ENCODE results near the gene RASAL1. TPM values are rescaled to one million over a fixed set of nuclear protein-coding genes. Genes with fewer than 3 reads are reported as not detected.

RASAL1 gene
- polyA plus RNA-seq, 3 donors, result not detected

- Histone ChIP-seq H3K4me3 (replicated peaks in 1 of 3; ENCODE audit: low read depth in 2 of 3, low read length in 3 of 3) (peak overlapping the region in 1 of 3 experiments; percentile 5), H3K36me3 (replicated peaks in 1 of 2; ENCODE audit: control insufficient read depth in 1 of 2, insufficient read depth in 2 of 2, low read length in 2 of 2) (no peaks in the 10 kb centered on the region), H3K4me1 (ENCODE audit: control insufficient read depth in 1 of 2, insufficient read depth in 2 of 2, low read length in 2 of 2) (peaks cover 8 to 13% of the 10 kb centered on the region in 2 donors), H3K79me2 (ENCODE audit: insufficient read depth, low read length) (no peaks in the 10 kb centered on the region), H3K9ac (ENCODE audit: insufficient read depth, low read length, poor library complexity, severe bottlenecking) (no peak overlapping the region), H3K27ac (ENCODE audit: low read depth in 1 of 2, low read length in 2 of 2) (no peak overlapping the region), H3K4me2 (replicated peaks; ENCODE audit: extremely low read depth, low read length, poor library complexity, severe bottlenecking) (peak overlapping the region; percentile 33), H3K27me3 (ENCODE audit: control insufficient read depth in 2 of 2, insufficient read depth in 2 of 2, low read length in 2 of 2) (peaks cover 0 to 25% of the 10 kb centered on the region in 2 donors), H3K9me3 (replicated peaks in 1 of 2; ENCODE audit: control insufficient read depth in 1 of 2, insufficient read depth in 1 of 2, low read length in 2 of 2) (no peaks in the 10 kb centered on the region), H4K20me1 (ENCODE audit: insufficient read depth, low read length) (no peaks in the 10 kb centered on the region), H2AFZ (ENCODE audit: insufficient read depth, low read depth, low read length, poor library complexity, severe bottlenecking) (no peak overlapping the region)
- TF ChIP-seq, protein P1, sequence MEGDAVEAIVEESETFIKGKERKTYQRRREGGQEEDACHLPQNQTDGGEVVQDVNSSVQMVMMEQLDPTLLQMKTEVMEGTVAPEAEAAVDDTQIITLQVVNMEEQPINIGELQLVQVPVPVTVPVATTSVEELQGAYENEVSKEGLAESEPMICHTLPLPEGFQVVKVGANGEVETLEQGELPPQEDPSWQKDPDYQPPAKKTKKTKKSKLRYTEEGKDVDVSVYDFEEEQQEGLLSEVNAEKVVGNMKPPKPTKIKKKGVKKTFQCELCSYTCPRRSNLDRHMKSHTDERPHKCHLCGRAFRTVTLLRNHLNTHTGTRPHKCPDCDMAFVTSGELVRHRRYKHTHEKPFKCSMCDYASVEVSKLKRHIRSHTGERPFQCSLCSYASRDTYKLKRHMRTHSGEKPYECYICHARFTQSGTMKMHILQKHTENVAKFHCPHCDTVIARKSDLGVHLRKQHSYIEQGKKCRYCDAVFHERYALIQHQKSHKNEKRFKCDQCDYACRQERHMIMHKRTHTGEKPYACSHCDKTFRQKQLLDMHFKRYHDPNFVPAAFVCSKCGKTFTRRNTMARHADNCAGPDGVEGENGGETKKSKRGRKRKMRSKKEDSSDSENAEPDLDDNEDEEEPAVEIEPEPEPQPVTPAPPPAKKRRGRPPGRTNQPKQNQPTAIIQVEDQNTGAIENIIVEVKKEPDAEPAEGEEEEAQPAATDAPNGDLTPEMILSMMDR (IDR thresholded peaks at IDR 0.05), result no peak
- H3K27ac Mint-ChIP-seq, result peak overlapping the region in 3 of 7 donors; percentile 46 to 75 (median 72)
- no peaks in the 10 kb centered on the region for H3K36me3 Mint-ChIP-seq
- peak; percentile 25 to 33 (median 27) for DNase-seq
- peaks cover 0 to 6% (median 0%) of the 10 kb centered on the region in 7 donors for H3K9me3 Mint-ChIP-seq
- 63% methylated on average over 4 of the region's 21 CpGs for WGBS (ENCODE audit: insufficient coverage)
- peaks cover 23 to 46% (median 25%) of the 10 kb centered on the region in 3 donors for H3K27me3 Mint-ChIP-seq (ENCODE audit: low read depth in 3 of 3)
- intact Hi-C loops (cut with micrococcal nuclease), result no loop called here
- peak overlapping the region; percentile 67 to 70 for H3K4me3 Mint-ChIP-seq
- H3K4me1 Mint-ChIP-seq, result peaks cover 16% of the 10 kb centered on the region
These were observed 798 bp upstream of the RASAL1 start for GRCh38 chr12:113136128-113136989.

DNA sequence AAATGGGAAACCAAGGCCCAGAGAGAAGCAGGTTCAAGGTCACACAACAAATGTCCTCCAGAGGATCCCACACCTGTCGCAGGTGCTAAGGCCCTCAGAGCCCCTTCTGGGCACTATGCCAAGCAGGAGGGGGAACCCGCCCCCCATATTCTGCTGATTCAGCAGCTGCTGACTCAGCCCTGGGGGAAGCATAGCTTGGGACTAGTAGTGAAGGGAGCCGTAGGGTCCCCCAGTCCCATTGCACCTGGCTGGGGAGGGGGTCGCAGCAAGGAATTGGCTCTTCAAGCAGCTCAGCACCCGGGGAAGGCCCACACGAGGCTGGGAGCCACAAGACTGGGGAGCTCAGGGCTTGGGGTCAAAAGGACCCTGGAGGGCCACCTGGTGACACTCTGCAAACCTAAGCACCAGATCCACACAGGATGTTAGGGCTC, 1.0 kb downstream of the RASAL1 start:
- peak overlapping the region in 2 of 7 donors; percentile 40 for H3K27ac Mint-ChIP-seq

More for the DNA sequence above, 1.0 kb downstream of the RASAL1 start:
- no peaks in the 10 kb centered on the region for H3K9me3 ChIP-seq (replicated peaks in 1 of 2; ENCODE audit: control insufficient read depth in 1 of 2, insufficient read depth in 1 of 2, low read length in 2 of 2)
- H3K4me3 Mint-ChIP-seq, result no peak overlapping the region
- WGBS (ENCODE audit: insufficient coverage), result 77% methylated on average over 6 of the region's 6 CpGs
- H3K27ac ChIP-seq (ENCODE audit: low read depth in 1 of 2, low read length in 2 of 2), result no peak overlapping the region
- peaks cover 0 to 6% (median 0%) of the 10 kb centered on the region in 7 donors for H3K9me3 Mint-ChIP-seq
- H3K36me3 Mint-ChIP-seq, result no peaks in the 10 kb centered on the region
- DNase-seq, result no peak
- peaks cover 16% of the 10 kb centered on the region for H3K4me1 Mint-ChIP-seq
- H3K27me3 ChIP-seq (ENCODE audit: control insufficient read depth in 2 of 2, insufficient read depth in 2 of 2, low read length in 2 of 2), result peaks cover 0 to 25% of the 10 kb centered on the region in 2 donors
- H3K36me3 ChIP-seq (replicated peaks in 1 of 2; ENCODE audit: control insufficient read depth in 1 of 2, insufficient read depth in 2 of 2, low read length in 2 of 2), result no peaks in the 10 kb centered on the region
- H3K4me2 ChIP-seq (replicated peaks; ENCODE audit: extremely low read depth, low read length, poor library complexity, severe bottlenecking), result no peak overlapping the region
- H3K79me2 ChIP-seq (ENCODE audit: insufficient read depth, low read length), result no peaks in the 10 kb centered on the region
- H3K9ac ChIP-seq (ENCODE audit: insufficient read depth, low read length, poor library complexity, severe bottlenecking), result no peak overlapping the region
- H4K20me1 ChIP-seq (ENCODE audit: insufficient read depth, low read length), result no peaks in the 10 kb centered on the region
- peaks cover 7 to 11% of the 10 kb centered on the region in 2 donors for H3K4me1 ChIP-seq (ENCODE audit: control insufficient read depth in 1 of 2, insufficient read depth in 2 of 2, low read length in 2 of 2)
- intact Hi-C loops (cut with micrococcal nuclease), result no loop called here
- H2AFZ ChIP-seq (ENCODE audit: insufficient read depth, low read depth, low read length, poor library complexity, severe bottlenecking), result no peak overlapping the region
- peaks cover 26 to 50% (median 27%) of the 10 kb centered on the region in 3 donors for H3K27me3 Mint-ChIP-seq (ENCODE audit: low read depth in 3 of 3)
- TF ChIP-seq, protein P1 (IDR thresholded peaks at IDR 0.05), result no peak
- no peak overlapping the region for H3K4me3 ChIP-seq (replicated peaks in 1 of 3; ENCODE audit: low read depth in 2 of 3, low read length in 3 of 3)
